Mesenchymal stem cell (in vitro differentiated cells and primary cell): ENCODE results near the gene NEK10.

ENCODE experiments used
- DNase-seq: peaks from one replicate; pipeline ENCODE4 v3.0.0-alpha.2; 2013
- H2AFZ ChIP-seq: one replicate; pipeline ENCODE4 v1.6.1; 2013; ENCODE audit warnings: low read depth, mild to moderate bottlenecking, control low read depth, inconsistent platforms, low read length, moderate library complexity
- H2AK5ac ChIP-seq: 2 replicates; pipeline ENCODE4 v1.6.1; 2013; ENCODE audit warnings: low read length, moderate library complexity, mild to moderate bottlenecking, inconsistent platforms; ENCODE audit not compliant: severe bottlenecking
- H2BK120ac ChIP-seq: one replicate; pipeline ENCODE4 v1.6.1; 2013; ENCODE audit warnings: low read depth, mild to moderate bottlenecking, inconsistent platforms, low read length, moderate library complexity
- H2BK12ac ChIP-seq, 2 experiments: one replicate each; pipeline ENCODE4 v1.6.1; 2013; ENCODE audit warnings: inconsistent platforms in 2 of 2, low read length in 2 of 2, mild to moderate bottlenecking in 2 of 2, moderate library complexity in 2 of 2, control low read depth in 1 of 2
- H2BK15ac ChIP-seq: one replicate; pipeline ENCODE4 v1.6.1; 2013; ENCODE audit warnings: mild to moderate bottlenecking, low read depth, inconsistent platforms; ENCODE audit not compliant: poor library complexity, severe bottlenecking
- H2BK5ac ChIP-seq: 2 replicates; pipeline ENCODE4 v1.6.1; 2013; ENCODE audit warnings: low read depth, mild to moderate bottlenecking, low read length, control low read depth, inconsistent platforms; ENCODE audit not compliant: poor library complexity, severe bottlenecking
- H3K14ac ChIP-seq, 2 experiments: one replicate each; pipeline ENCODE4 v1.6.1; 2013; ENCODE audit warnings: inconsistent platforms in 2 of 2, low read length in 2 of 2, control low read depth in 1 of 2, mild to moderate bottlenecking in 1 of 2, moderate library complexity in 1 of 2
- H3K18ac ChIP-seq, 2 experiments: one replicate each; pipeline ENCODE4 v1.6.1; 2013; ENCODE audit warnings: inconsistent platforms in 2 of 2, low read length in 2 of 2, control low read depth in 1 of 2, low read depth in 1 of 2, mild to moderate bottlenecking in 1 of 2
- H3K23ac ChIP-seq, 2 experiments: one replicate each; pipeline ENCODE4 v1.6.1; 2013; ENCODE audit warnings: inconsistent platforms in 2 of 2, low read length in 2 of 2, mild to moderate bottlenecking in 2 of 2, moderate library complexity in 2 of 2, control low read depth in 1 of 2
- H3K27ac ChIP-seq: 2 replicates; pipeline ENCODE4 v1.5.1; 2013; ENCODE audit warnings: mild to moderate bottlenecking, moderate library complexity, low read length, control low read depth, inconsistent platforms; ENCODE audit not compliant: poor library complexity, severe bottlenecking
- H3K27me3 ChIP-seq, 2 experiments: 2 replicates each; pipeline versions ENCODE4 v1.6.1 to v1.7.0; 2013; ENCODE audit warnings: low read length in 2 of 2, mild to moderate bottlenecking in 2 of 2, moderate library complexity in 2 of 2, control low read depth in 1 of 2, inconsistent platforms in 1 of 2; ENCODE audit not compliant: control insufficient read depth in 1 of 2, insufficient read depth in 1 of 2
- H3K36me3 ChIP-seq, 2 experiments: 2 replicates each; pipeline versions ENCODE4 v1.6.1 to v1.7.0; 2013; ENCODE audit warnings: low read length in 2 of 2, control low read depth in 1 of 2, inconsistent platforms in 1 of 2, low read depth in 1 of 2, mild to moderate bottlenecking in 1 of 2; ENCODE audit not compliant: insufficient read depth in 2 of 2, control insufficient read depth in 1 of 2
- H3K4ac ChIP-seq, 2 experiments: one replicate each; pipeline ENCODE4 v1.6.1; 2013; ENCODE audit warnings: inconsistent platforms in 2 of 2, low read length in 2 of 2, mild to moderate bottlenecking in 2 of 2, moderate library complexity in 2 of 2, control low read depth in 1 of 2, low read depth in 1 of 2
- H3K4me1 ChIP-seq: 2 replicates; pipeline ENCODE4 v1.6.1; 2013; ENCODE audit warnings: low read depth, low read length, control low read depth; ENCODE audit not compliant: control insufficient read depth, insufficient read depth
- H3K4me2 ChIP-seq: 2 replicates; pipeline ENCODE4 v1.6.1; 2013; ENCODE audit warnings: low read length, mild to moderate bottlenecking, inconsistent platforms; ENCODE audit not compliant: poor library complexity, severe bottlenecking
- H3K4me3 ChIP-seq, 2 experiments: 2 replicates each; pipeline versions ENCODE4 v1.5.1 to v1.7.0; 2013; ENCODE audit warnings: low read length in 2 of 2, mild to moderate bottlenecking in 2 of 2, control low read depth in 1 of 2, low read depth in 1 of 2; ENCODE audit not compliant: insufficient read depth in 1 of 2
- H3K79me1 ChIP-seq: replicated peaks from 2 replicates; pipeline ENCODE4 v1.6.1; 2013; ENCODE audit warnings: mild to moderate bottlenecking, control low read depth, low read length, inconsistent platforms; ENCODE audit not compliant: poor library complexity, severe bottlenecking
- H3K9ac ChIP-seq: 2 replicates; pipeline ENCODE4 v1.7.0; 2013; ENCODE audit warnings: mild to moderate bottlenecking, low read length, moderate library complexity
- H3K9me3 ChIP-seq: 2 replicates; pipeline ENCODE4 v1.7.0; 2013; ENCODE audit warnings: mild to moderate bottlenecking, low read length; ENCODE audit not compliant: control insufficient read depth
- H4K8ac ChIP-seq: one replicate; pipeline ENCODE4 v1.6.1; 2013; ENCODE audit warnings: inconsistent platforms, mild to moderate bottlenecking, low read length, moderate library complexity
- H4K91ac ChIP-seq: one replicate; pipeline ENCODE4 v1.6.1; 2013; ENCODE audit warnings: mild to moderate bottlenecking, low read length, inconsistent platforms
- WGBS: methylation state at CpG from one replicate; pipeline ENCODE4 v1.1.7; 2013; ENCODE audit warnings: mixed read lengths; 5-methylcytosine and 5-hydroxymethylcytosine counted together

Gene NEK10

DNA sequence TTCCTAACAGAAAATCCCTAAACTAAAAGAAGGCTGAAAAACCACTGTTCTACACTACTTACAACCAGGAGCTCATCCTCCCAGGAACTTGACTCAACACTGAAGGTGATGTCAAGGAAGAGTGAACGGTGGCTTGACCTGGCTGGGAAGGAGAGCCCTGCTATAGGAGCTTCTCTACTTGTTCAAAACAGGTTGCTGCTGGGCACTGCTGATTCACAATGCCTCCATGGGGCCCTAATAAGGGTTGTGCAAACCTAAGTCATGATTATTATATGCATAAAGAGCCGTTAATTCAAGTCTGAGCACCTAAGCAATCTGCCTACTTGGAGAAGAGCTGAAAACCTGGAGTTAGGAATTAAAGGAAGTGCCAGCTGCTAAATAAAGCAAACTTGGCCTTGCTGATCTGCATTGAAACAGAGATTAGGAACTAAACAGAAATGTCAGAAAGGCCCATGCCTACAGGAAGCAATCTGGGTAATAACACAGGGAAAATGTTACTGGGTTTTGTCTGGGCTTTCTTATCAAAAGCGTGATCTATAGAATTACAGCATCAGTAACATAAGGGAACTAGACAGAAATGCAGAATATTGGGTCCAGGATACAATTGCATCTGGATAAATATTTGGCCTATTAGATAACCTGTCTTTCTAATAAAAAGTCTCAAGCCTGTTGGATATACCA, 243.2 kb downstream of the NEK10 start:
- Histone ChIP-seq H3K4me3 (no peak overlapping the region), H3K18ac (no peak overlapping the region), H3K27ac (no peak overlapping the region), H4K8ac (no peak overlapping the region), H3K27me3 (no peaks in the 10 kb centered on the region), H3K4ac (no peak overlapping the region), H2BK15ac (no peak overlapping the region), H2AK5ac (no peak overlapping the region), H2BK120ac (no peak overlapping the region), H3K14ac (peak overlapping the region in 1 of 2 experiments; percentile 65), H2AFZ (no peak overlapping the region), H4K91ac (no peak overlapping the region), H2BK12ac (no peak overlapping the region), H3K23ac (no peak overlapping the region), H3K4me1 (no peaks in the 10 kb centered on the region), H3K9me3 (no peaks in the 10 kb centered on the region), H3K36me3 (peaks cover 0 to 85% of the 10 kb centered on the region in 2 experiments), H3K9ac (no peak overlapping the region), H3K79me1 (no peaks in the 10 kb centered on the region), H2BK5ac (no peak overlapping the region), H3K4me2 (no peak overlapping the region)
- WGBS: 91% methylated on average over 3 of the region's 3 CpGs
- no peak for DNase-seq

DNA sequence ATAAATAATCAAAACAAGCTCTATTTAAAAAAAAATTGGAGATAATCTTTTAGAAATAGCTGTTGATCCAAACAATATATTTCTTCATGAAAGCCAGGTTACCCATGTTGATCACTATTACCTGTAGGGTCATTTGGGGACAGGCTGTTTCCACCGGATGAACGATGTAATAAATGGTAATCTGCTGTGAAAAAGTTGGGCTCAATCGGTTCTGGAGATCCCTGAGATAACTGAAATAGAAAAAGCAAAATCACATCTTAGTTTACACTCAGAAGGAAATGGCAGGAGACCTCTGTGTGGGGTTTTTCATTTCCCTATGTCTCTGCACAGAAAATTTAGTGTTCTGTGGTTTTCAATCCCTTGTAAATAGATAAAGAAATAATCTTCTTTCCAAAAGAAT, 249.5 kb downstream of the NEK10 start:
- DNase-seq: no peak
- Histone ChIP-seq H3K4me3 (no peak overlapping the region), H3K4me1 (no peaks in the 10 kb centered on the region), H2BK15ac (no peak overlapping the region), H3K27ac (no peak overlapping the region), H2AK5ac (no peak overlapping the region), H3K9me3 (no peaks in the 10 kb centered on the region), H2BK5ac (no peak overlapping the region), H2BK120ac (no peak overlapping the region), H3K79me1 (no peaks in the 10 kb centered on the region), H4K8ac (no peak overlapping the region), H2BK12ac (no peak overlapping the region), H3K18ac (no peak overlapping the region), H3K14ac (no peak overlapping the region), H3K23ac (no peak overlapping the region), H3K4ac (no peak overlapping the region), H4K91ac (no peak overlapping the region), H3K27me3 (no peaks in the 10 kb centered on the region), H3K36me3 (peaks cover 0 to 83% of the 10 kb centered on the region in 2 experiments), H3K9ac (no peak overlapping the region), H3K4me2 (no peak overlapping the region), H2AFZ (no peak overlapping the region)
- 79% methylated on average over 2 of the region's 3 CpGs for WGBS

DNA sequence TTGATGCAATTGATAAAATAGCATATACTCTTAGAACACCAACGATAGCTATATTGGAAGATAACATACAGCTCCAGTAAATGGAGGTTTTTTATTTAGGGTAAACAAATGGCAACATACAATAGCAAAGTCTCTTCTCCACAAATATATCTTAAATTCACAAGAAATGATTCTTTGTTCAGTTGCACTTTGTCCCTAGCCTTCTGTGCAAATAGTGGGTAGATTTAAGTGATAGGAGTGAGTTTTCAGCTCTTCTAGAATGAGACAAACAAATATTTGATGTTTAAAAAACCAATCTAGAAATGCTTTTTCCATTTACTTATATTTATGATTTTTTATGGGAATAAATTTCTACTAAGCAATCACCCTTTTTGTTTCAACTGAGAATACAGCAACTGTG, 253.8 kb downstream of the NEK10 start:
- no CpG with 5 or more reads among the region's 1 CpG for WGBS
- no peak overlapping the region for H3K4ac ChIP-seq
- no peak overlapping the region for H2AK5ac ChIP-seq
- no peak overlapping the region for H2BK12ac ChIP-seq
- no peaks in the 10 kb centered on the region for H3K79me1 ChIP-seq
- H3K23ac ChIP-seq: no peak overlapping the region
- H3K36me3 ChIP-seq: peaks cover 0 to 67% of the 10 kb centered on the region in 2 experiments
- DNase-seq: no peak
- no peak overlapping the region for H3K14ac ChIP-seq
- no peak overlapping the region for H3K9ac ChIP-seq
- no peaks in the 10 kb centered on the region for H3K4me1 ChIP-seq
- no peaks in the 10 kb centered on the region for H3K27me3 ChIP-seq
- H3K27ac ChIP-seq: no peak overlapping the region
- no peak overlapping the region for H2AFZ ChIP-seq
- no peak overlapping the region for H2BK120ac ChIP-seq
- H3K4me3 ChIP-seq: no peak overlapping the region
- H4K91ac ChIP-seq: no peak overlapping the region
- no peak overlapping the region for H3K4me2 ChIP-seq
- no peak overlapping the region for H4K8ac ChIP-seq
- no peak overlapping the region for H2BK15ac ChIP-seq
- no peak overlapping the region for H3K18ac ChIP-seq
- H3K9me3 ChIP-seq: no peaks in the 10 kb centered on the region
- H2BK5ac ChIP-seq: no peak overlapping the region

DNA sequence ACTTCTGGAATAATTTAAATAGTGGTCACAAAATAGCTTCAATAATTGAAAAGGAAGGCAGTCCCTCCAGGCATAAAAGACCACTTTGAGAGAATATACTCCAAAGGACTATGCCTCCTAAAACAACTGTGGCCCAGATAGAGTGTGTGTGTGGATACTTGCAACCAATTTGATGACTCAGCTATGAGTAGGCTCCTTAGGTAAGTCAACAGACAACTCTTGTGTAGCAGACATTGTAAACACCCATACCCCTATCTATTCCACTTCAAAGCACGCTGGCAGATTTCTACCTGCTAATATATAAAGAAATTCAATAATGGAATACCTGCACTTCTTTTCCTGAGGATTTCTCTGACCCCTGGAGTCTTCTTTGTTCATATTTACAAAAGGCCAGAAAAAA, 254.5 kb downstream of the NEK10 start:
- Histone ChIP-seq H2BK12ac (no peak overlapping the region), H2BK15ac (no peak overlapping the region)
- WGBS: 100% methylated on average over 1 of the region's 1 CpG

More for the DNA sequence above, 254.5 kb downstream of the NEK10 start:
- Histone ChIP-seq H2BK5ac (no peak overlapping the region), H4K91ac (no peak overlapping the region), H4K8ac (no peak overlapping the region), H2AFZ (no peak overlapping the region), H2BK120ac (no peak overlapping the region), H3K79me1 (no peaks in the 10 kb centered on the region), H3K9ac (no peak overlapping the region), H3K27ac (no peak overlapping the region), H3K4me1 (no peaks in the 10 kb centered on the region), H3K36me3 (peaks cover 0 to 72% of the 10 kb centered on the region in 2 experiments), H2AK5ac (no peak overlapping the region), H3K14ac (no peak overlapping the region), H3K9me3 (no peaks in the 10 kb centered on the region), H3K27me3 (no peaks in the 10 kb centered on the region), H3K4me3 (no peak overlapping the region), H3K4me2 (no peak overlapping the region), H3K18ac (no peak overlapping the region), H3K4ac (no peak overlapping the region), H3K23ac (no peak overlapping the region)
- no peak for DNase-seq
